HG02981 (cell line): ENCODE measurements around the gene ATP11C.
"Not testable (repeated sequence)": the region's sequence is repeated elsewhere in the genome, so short reads cannot be mapped to it uniquely, and the experiment has no call there.

Experiments
- ATAC-seq: cut with Tn5 transposase; IDR thresholded peaks from one replicate; pipeline ENCODE4 v1.9.1; 2021; ENCODE audit warnings: mild to moderate bottlenecking, moderate library complexity; ENCODE audit not compliant: unreplicated experiment

Gene ATP11C

GRCh38 chrX:139924696-139925095, 8.2 kb downstream of the ATP11C start:
- no peak for ATAC-seq

DNA sequence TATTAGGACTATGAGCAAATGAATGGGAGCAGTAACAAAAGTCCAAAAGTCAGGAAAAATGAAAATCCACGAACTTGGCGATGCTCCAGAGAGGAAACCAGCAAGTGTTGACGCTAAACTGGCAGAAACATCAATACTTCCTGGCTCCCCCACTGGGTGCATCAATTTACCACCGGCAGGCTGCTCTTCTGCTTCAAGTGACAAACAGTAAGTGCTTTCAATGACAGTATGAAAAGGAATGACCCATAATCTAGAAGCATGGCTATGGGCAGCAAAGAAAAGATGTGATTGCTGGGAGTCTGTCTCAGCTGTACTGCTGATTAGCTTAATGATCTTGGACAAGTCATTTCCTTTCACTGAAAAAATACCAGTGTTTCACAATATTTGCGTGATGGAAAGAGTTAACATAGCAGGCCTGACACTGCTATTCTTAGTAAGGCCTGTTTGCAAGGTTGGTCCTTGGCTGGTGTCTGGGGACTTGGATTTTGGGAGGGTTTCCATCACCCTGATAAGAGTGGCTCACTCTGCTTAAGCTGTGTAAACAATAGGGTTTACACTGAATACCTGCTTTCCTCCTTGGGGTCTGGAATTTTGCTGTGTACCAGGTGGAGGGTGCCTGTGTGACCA, 8.7 kb downstream of the ATP11C start:
- ATAC-seq: no peak

DNA sequence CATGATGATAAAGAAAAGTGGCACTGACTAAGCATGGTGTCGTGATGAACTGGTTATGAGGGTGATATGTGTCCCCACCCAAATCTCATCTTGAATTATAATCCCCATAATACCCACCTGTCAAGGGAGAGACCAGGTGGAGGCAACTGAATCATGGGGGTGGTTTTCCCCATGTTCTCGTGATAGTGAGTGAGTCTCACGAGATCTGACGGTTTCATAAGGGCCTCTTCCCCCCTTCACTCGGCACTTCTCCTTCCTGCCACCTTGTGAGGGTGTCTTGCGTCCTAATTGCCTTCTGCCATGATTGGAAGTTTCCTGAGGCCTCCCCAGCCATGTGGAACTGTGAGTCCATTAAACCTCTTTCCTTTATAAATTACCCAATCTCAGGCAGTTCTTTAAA, 11.7 kb downstream of the ATP11C start:
- ATAC-seq: not testable (repeated sequence)

- ATAC-seq: no peak
Measured at GRCh38 chrX:139920316-139920715, 12.5 kb downstream of the ATP11C start.

DNA sequence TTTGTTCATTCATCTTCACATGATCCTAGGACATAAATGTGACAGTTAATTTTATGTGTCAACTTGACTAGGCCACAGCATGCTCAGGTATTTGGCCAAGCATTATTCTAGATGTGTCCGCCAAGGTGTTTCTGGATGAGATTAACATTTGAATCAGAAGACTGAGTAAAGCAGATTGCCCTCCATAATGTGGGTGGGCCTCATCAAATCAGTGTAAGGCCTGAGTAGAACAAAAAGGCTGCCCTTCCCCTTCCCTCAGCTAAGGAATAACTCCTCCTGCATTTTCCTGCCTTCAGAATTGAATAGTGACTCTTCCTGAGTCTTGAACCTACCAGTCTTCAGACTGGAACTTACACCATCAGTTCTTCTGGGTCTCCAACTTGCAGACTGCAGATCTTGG, 18.4 kb downstream of the ATP11C start:
- ATAC-seq: no peak

DNA sequence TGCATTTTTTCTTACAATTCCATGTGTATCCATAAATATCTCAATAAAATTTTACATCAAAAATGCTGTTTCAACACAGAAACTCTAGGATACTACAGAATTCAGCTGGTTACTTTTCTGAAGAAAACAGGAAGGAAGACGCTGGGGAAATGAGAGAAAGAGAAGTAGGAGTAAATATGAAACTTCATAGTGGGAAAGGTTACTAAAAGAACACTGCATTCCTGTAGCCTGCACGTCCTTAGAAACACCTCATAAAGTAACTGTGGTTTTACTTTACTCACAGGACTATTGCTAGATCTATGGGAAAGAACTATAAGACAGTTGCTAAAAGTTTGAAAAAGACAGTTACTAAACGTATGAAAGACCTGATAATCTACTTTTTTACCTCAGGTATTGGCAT, 23.1 kb downstream of the ATP11C start:
- ATAC-seq: no peak

DNA sequence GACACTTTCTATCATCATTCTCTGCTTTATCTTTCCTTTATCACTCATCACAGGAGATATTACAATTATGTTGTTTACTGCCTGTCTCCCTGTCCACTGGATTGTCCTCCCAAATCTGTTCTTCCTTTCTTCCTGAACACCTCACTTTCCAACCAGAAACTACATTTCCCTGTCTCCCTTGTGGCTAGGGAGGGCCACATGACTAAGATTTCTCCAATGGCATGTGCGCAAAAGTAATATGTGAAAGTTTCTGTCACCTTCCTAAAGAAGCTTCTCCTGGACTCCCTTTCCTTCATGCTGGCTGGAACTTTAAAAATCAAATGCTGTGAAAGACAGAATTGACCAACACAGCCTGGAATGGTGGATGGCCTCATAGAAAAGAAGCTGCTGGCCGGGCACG, 25.8 kb downstream of the ATP11C start:
- no peak for ATAC-seq

DNA sequence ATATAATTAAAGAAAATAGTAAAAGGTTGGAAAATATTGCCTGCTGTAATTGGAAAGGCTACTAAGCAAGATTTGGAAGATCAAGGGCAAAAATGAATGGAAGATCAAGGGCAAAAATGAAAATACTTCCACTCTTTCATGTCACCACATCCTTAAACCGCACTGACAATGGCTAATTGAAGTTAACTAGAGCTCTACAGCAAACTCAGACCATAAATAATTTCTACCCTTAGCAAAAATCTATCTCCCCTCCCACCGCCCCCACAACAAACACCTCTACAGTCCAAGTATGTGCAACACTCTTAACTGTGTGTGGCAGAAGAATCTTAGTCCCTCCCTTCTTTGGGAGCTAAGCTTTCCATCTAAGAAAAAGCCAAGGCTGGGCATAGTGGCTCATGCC, 27.1 kb downstream of the ATP11C start:
- ATAC-seq: no peak

DNA sequence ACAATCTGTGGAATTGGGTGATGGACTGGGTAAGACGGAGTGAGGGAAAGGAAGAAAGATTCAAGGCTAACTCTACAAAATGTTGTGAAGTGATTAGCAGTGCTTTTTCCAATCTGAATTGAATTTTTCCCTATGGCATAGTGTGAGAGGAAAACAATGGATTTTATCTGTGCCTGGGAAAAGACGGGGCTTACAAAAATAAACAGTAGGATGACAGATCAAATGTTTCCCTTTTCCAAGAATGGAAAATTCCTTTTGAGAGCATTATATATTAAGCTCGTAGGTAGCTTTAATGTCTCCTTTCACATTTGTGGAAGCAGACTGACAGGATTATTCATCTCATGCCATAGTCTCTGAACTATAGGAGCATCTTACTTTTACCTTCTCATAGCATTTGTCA, 27.8 kb downstream of the ATP11C start:
- no peak for ATAC-seq

DNA sequence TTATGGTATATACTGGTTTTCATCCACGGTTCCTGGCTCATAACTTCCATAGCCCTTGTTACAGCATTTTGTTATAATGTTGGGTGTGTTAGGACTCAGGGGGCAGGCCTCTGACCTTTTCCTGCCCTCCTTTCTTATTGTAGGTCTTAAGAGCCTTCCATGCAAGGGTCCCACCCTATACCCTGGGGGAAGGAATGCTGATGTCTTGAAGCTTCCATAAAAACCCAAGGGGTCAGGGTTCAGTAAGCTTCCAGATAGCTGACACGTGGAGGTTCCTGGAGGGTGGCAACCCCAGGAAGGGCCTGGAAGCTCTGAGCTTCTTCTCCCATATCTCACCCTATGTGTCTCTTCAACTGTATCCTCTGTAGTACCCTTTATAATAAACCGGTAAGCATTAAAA, 29.6 kb downstream of the ATP11C start:
- ATAC-seq: no peak

GRCh38 chrX:139902559-139902958, 30.3 kb downstream of the ATP11C start:
- no peak for ATAC-seq

GRCh38 chrX:139898334-139898733, 34.5 kb downstream of the ATP11C start:
- ATAC-seq: no peak

- ATAC-seq: peak; percentile 81
Measured at GRCh38 chrX:139892512-139892911, 40.3 kb downstream of the ATP11C start.

DNA sequence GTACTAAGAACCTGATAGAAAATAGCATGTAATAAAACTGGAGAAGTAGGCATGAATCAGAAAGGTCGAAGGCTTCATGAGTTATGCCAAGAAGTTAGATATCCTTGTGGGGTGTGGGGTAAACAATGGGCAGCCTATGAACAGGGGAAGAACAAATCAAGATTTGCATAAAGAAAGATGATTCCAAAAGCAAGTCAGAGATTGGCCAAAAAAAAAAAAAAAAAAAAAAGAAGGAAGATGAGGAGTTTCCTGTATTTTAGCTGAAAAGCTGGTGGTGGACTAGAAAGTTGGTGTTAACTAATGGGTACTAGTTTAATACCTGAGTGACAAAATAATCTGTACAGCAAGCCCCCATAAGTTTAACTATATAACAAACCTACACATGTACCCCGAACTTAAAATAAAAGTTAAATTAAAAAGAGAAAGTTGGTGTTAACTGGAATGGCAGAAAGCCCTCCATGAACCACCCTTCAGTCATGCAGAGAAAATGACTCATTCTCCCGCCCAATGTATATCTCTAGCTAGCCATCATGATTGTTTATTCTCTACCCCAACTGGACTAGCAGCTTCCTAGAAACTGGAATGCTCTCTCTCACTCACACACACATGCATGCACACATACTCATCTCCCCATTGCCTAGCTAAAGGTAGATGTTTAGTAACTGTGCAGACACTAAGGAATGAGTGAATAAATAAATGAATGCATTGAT, 41.7 kb downstream of the ATP11C start:
- ATAC-seq: no peak

DNA sequence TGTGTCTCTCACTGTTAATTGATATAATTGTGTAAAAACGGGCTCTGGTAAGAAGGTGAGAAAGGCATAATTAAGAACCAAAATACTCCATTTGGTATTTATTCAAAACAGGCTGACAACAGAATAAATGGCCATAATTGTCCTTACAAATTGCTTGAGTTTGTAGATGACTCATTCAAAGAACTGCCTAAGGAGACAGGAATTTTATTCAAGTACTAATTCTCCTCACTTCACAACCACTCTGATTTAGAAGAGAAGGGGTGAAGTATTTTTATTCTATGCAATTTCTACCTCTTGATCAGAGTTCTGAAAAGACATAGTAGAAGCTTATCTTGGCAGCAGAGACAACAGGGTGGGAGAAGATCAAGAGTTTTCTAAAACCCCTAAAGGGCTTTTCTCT, 43.1 kb downstream of the ATP11C start:
- ATAC-seq: no peak

- no peak for ATAC-seq
Measured at GRCh38 chrX:139883984-139884383, 48.9 kb downstream of the ATP11C start.

DNA sequence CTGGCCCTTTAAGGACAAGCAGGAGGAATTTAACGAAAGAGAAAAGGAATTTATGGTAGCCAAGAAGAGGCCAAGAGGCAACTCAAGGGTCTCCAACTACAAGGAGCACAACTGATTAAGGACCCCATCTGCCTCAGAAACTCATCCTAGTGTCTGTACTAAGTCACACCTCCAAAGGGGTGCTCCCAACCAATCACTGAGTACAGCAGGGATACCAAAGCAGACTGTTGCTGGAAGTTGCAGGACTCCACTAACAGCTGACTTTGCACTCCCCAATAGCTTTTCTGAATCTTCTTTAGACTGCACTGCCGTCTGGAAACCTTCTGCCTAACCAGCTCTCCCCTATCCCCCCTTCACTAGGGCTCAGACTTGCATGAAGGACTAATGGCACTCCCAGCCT, 50.6 kb downstream of the ATP11C start:
- no peak for ATAC-seq

- ATAC-seq: no peak
Measured at GRCh38 chrX:139881572-139881971, 51.3 kb downstream of the ATP11C start.

- no peak for ATAC-seq
Measured at GRCh38 chrX:139881130-139881529, 51.7 kb downstream of the ATP11C start.

- no peak for ATAC-seq
Measured at GRCh38 chrX:139877710-139878414, 55.0 kb downstream of the ATP11C start.

GRCh38 chrX:139875841-139876240, 57.0 kb downstream of the ATP11C start:
- ATAC-seq: no peak

DNA sequence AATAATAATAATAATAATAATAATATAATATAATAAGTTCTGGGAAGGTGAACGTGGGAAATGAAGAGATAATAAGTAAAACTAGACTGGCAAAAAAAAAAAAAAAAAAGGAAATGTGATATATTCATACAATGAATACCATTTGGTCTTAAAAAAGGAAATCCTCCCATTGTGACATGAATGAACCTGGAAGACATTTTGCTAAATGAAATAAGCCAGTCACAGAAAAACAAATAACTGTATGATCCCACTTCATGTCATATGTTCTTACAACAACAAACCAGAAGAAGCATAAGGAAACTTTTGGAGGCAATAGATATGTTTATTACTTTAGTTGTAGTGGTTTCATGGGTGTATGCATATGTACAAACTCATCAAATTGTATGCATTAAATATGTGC, 63.1 kb downstream of the ATP11C start:
- no peak for ATAC-seq
